Measurements from ENCODE around the gene SCGB1A1.

The SCGB1A1 gene

GRCh38 chr11:62450543-62451240 is 31.9 kb downstream of the SCGB1A1 start:
- DNase-seq (ENCODE audit: low read depth): no peak

DNA sequence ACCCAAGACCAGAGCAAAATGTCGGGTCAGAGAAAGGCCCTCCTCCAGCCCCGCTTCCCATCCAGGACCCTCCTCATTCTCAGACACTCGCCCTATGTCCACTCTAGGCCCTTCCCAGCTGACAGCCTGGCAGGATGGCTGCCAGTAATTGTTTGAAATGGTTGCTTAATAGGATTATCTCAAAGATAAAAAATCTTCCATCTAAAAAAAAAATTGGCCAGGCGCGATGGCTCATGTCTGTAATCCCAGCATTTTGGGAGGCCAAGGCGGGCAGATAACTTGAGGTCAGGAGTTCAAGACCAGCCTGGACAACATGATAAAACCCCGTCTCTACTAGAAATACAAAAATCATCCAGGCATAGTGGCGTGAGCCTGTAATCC is 32.4 kb downstream of the SCGB1A1 start:
- no peak for DNase-seq (ENCODE audit: low read depth)

- DNase-seq (ENCODE audit: low read depth): no peak
Measured at GRCh38 chr11:62452261-62452660, 33.4 kb downstream of the SCGB1A1 start.

DNA sequence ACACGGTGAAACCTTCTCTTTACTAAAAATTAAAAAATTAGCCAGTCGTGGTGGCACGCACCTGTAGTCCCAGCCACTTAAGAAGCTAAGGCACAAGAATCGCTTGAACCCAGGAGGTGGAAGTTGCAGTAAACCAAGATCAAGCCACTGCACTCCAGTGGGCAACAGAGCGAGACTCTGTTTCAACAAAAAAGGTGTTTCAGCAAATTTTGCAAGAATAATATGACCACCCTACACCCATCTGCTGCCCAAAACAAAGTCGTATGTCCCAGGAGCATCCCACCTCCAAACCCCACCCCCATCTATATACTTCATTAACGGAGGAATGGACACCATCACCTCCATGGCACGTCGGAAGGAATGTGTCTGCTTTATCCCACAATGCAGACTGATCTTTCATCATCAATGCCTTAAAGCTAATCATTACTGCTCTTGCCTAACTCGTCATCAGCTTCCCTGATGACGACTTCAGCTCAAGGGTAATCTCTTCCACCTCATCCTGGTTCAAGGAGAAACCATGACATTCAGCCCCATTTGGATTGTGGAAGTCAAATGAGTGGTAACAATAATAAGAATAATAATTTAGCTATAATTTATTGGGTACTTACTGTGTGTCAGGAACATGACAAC is 34.1 kb downstream of the SCGB1A1 start:
- no peak for DNase-seq (ENCODE audit: low read depth)

- DNase-seq (ENCODE audit: low read depth): no peak
Measured at GRCh38 chr11:62456630-62457029, 37.8 kb downstream of the SCGB1A1 start.

GRCh38 chr11:62457478-62457877 is 38.6 kb downstream of the SCGB1A1 start:
- DNase-seq (ENCODE audit: low read depth): no peak

DNA sequence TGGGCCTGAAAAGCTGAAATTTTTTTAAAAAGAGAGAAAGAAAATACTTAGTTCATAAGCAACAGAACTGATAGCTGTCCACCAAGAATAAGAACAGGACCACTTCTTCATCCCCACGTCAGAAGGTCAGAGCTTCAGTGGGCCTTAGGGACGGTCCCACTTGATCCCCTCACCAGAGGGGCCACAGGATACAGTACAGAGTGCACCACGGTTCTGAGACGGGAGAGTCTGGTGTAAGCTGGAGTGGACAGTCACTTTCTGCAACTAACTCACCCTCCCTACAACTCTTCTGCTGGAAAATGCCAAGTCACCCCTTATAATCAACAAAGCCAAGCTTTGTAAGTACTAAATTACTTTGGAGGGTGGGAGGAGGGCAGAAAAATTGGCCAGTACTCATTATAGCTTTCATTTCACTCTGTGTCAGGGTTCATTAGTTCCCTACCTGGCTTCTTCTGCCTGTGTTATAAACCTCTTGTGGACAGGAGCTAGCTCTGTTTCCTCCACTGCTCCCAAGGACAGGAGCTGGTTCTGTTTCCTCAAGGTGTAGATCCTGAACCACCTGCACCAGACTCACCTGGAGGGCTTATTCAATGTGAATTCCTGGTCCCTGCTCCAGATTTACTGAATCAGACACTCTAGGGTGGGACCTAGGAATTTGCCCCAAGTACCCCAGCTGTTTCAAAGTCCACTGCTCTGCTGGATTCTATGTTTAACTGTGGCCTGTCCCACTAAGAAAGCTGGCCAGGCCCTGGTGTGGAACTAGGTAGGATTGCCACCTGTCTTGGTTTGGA is 39.6 kb downstream of the SCGB1A1 start:
- DNase-seq (ENCODE audit: low read depth): no peak

- no peak for DNase-seq (ENCODE audit: low read depth)
Measured at GRCh38 chr11:62459080-62459479, 40.2 kb downstream of the SCGB1A1 start.

DNA sequence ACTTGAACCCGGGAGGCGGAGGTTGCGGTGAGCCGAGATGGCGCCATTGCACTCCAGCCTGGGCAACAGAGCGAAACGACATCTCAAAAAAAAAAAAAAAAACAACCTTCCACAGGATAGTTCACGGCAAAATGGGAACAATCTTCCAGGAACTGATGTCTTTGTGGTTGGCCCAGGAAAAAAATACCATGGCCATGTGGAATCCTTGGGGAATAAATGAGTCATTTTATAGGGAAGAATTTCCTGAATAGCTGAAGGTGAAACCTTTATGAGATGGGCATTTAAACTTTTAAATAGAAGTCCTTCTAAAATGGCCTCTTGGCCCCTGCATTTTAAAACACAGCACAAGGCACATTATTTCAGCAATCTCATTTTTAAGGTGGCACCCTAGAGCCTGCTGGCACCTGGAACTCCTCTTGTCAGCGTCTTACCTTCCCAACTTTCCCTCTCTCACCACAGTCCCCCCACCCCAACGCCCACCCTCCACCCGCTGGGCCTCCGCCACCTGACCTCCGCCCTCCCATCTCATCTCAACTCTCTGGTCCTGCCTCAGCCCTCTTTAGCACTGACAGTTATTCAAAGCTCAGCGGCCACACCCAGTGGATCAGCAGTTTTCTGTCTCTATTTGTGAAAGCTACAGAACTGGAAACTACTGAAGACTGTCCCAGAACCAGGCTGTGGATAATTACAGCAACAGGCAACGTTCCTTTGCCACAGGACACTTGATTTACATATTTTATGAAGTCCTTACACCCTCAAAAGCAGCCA is 43.1 kb downstream of the SCGB1A1 start:
- peak; percentile 62 for DNase-seq (ENCODE audit: low read depth)

DNA sequence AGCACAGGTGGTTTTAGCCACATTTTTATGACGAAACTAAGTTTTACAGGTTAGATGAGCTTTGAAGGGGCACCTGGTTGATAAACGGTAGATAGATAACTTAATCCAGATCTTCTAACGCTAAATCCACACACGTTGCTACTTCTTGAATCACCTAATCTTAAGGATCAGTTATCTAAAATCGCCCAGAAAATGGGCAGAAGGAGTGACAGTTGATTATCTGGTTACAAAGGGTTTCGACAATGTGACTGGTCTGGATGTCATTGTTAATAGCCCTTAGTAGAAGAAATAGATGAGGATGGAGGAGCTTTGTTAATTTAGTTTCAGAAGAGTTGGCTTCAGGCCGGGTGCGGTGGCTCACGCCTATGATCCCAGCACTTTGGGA is 43.7 kb downstream of the SCGB1A1 start:
- DNase-seq (ENCODE audit: low read depth): no peak

DNA sequence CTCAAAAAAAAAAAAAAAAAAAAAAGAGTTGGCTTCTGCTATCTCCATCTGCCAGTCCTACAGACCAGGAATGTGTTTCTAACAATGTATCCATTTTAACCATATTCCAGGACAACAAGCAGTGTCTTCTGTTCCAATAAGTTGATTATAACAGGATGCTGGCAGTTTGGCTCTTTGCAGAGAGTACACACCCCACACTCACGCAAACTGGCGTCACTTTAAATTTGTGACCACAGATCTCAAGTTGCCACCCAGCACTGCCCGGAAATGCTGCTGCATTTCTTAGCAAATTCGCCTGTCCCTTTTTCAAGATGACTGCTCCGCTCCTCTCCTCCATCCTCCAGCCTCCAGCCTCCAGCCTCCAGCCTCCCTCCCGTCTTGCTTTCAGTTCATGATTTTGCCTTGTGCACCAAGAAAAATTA is 44.3 kb downstream of the SCGB1A1 start:
- no peak for DNase-seq (ENCODE audit: low read depth)

- DNase-seq (ENCODE audit: low read depth): no peak
Measured at GRCh38 chr11:62464655-62465054, 45.8 kb downstream of the SCGB1A1 start.

GRCh38 chr11:62466444-62466843 is 47.6 kb downstream of the SCGB1A1 start:
- no peak for DNase-seq (ENCODE audit: low read depth)

DNA sequence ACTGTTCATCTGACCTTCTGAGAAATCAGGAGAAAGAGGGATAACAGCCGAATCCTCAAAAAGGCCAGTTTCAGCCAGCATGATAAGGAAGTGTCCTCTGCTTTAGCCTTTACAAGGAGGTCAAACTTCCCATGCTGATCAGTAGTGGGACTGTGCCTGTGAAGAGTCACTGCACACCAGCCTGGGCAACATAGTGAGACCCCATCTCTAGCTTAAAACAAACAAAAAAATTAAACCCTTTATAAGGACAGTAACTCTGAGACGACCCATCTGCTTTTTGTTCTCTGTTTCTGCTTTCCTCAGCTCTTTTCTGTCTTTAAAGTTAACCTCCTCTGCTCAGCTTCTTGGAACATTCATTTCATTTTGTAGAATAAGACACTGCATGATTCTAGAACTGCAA is 49.7 kb downstream of the SCGB1A1 start:
- DNase-seq (ENCODE audit: low read depth): no peak

DNA sequence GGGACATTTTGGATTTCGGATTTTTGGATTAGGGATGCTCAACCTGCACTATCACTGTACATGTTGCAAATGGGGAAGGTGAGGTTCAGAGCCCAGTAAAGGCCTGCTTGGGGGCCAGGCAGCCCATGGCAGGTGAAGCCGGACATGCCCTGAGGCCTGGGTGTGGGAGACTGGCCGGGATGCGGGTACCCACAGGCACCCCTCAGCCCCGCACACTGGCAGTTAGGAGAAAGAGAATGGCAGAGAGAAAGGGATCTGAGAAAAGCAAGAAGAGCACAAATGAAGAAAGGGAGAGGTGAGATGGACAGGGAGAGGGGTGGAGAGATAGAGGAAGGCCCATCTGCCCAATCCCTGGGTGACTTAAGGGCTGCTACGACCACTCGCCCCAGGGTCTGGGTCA is 52.8 kb downstream of the SCGB1A1 start:
- DNase-seq (ENCODE audit: low read depth): no peak

- DNase-seq (ENCODE audit: low read depth): peak; percentile 60
Measured at GRCh38 chr11:62472063-62472884, 53.4 kb downstream of the SCGB1A1 start.
